Measurements from ENCODE around the gene IFT25. TPM values are rescaled to one million over a fixed set of nuclear protein-coding genes. Genes with fewer than 3 reads are reported as not detected.

IFT25 gene
- total RNA-seq, 1 donor from 2014 or later: 21.2 TPM

GRCh38 chr1:53956308-53957168, 11.0 kb upstream of the IFT25 start:
- DNase-seq: no peak

GRCh38 chr1:53954128-53954527, 8.6 kb upstream of the IFT25 start:
- no peak for DNase-seq

- no peak for DNase-seq
Measured at GRCh38 chr1:53951697-53952096, 6.2 kb upstream of the IFT25 start.

GRCh38 chr1:53949023-53949990, 3.8 kb upstream of the IFT25 start:
- no peak for DNase-seq

- no peak for DNase-seq
Measured at GRCh38 chr1:53948291-53948690, 2.8 kb upstream of the IFT25 start.

GRCh38 chr1:53947172-53947907, 1.8 kb upstream of the IFT25 start:
- DNase-seq: no peak

- no peak for DNase-seq
Measured at GRCh38 chr1:53946252-53947171, 1.0 kb upstream of the IFT25 start, which contains the start of gene LRRC42. LRRC42 (plus strand) TSS chr1:53946350; CDS start chr1:53952000, 5,650 bp downstream.

- no peak for DNase-seq
Measured at GRCh38 chr1:53945183-53945432, 391 bp downstream of the IFT25 start.

- DNase-seq: no peak
Measured at GRCh38 chr1:53944469-53945182, 873 bp downstream of the IFT25 start.

- DNase-seq: no peak
Measured at GRCh38 chr1:53943490-53944043, 1.9 kb downstream of the IFT25 start.

- DNase-seq: no peak
Measured at GRCh38 chr1:53943090-53943489, 2.4 kb downstream of the IFT25 start.

- no peak for DNase-seq
Measured at GRCh38 chr1:53942127-53942957, 3.2 kb downstream of the IFT25 start.

GRCh38 chr1:53938136-53938830, 7.2 kb downstream of the IFT25 start:
- no peak for DNase-seq

GRCh38 chr1:53936430-53936829, 9.1 kb downstream of the IFT25 start:
- no peak for DNase-seq

GRCh38 chr1:53934170-53934765, 11.2 kb downstream of the IFT25 start:
- no peak for DNase-seq

- no peak for DNase-seq
Measured at GRCh38 chr1:53931523-53931922, 14.0 kb downstream of the IFT25 start.

GRCh38 chr1:53930932-53931331, 14.6 kb downstream of the IFT25 start:
- no peak for DNase-seq

- no peak for DNase-seq
Measured at GRCh38 chr1:53929246-53929960, 16.1 kb downstream of the IFT25 start.

Data from occipital lobe (tissue), 2 donors.